HG02798 (cell line): ENCODE data around the gene ZNF184.
A peak's percentile ranks its signal among the peaks of the same experiment; 100 is the strongest.

Experiments used
- ATAC-seq: cut with Tn5 transposase; IDR thresholded peaks from one replicate; pipeline ENCODE4 v1.9.1; 2021; ENCODE audit warnings: mild to moderate bottlenecking; ENCODE audit not compliant: unreplicated experiment, poor library complexity

ZNF184 gene

GRCh38 chr6:27479319-27480182 is 6.6 kb upstream of the ZNF184 start:
- ATAC-seq, result peak; percentile 59

GRCh38 chr6:27478706-27479318 is 5.9 kb upstream of the ZNF184 start:
- peak; percentile 69 for ATAC-seq

- peak; percentile 23 for ATAC-seq
Observed at GRCh38 chr6:27478141-27478705, 5.3 kb upstream of the ZNF184 start.

GRCh38 chr6:27477318-27478013 is 4.6 kb upstream of the ZNF184 start:
- no peak for ATAC-seq

DNA sequence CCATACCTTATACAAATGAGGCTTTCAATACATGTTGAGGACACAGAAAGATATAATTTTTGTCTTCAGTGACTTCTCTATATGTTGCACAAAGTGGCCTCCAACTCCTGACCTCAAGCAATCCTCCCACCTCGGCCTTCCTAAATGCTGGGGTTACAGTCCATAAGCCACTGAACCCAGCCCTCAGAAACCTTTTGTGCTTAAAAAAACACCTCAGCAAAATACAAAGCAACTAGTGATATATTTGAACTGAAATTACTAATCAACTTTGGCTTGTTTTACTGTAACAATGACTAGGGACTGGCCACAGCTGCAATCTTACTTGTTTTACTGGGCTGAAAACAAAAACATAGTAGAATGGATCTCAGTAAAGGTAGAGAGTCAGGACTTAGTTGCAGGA is 3.2 kb upstream of the ZNF184 start:
- no peak for ATAC-seq

DNA sequence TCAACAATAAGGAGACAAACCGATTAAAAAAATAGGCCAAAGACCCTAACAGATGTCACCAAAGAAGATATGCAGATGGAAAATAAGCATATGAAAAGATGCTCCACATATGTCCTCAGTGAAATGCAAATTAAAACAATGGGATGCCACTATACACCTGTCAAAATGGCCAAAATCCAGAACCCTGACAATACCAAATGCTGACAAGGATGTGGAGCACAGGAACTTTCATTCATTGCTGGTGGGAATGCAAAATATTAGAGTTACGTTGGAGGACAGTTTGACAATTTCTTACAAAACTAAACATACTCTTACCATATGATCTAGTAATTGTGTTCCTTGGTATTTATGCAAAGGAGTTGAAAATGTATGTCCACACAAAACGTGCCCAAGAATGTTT is 1.8 kb upstream of the ZNF184 start:
- ATAC-seq, result no peak

- ATAC-seq, result no peak
Observed at GRCh38 chr6:27474172-27474465, 1.2 kb upstream of the ZNF184 start.

DNA sequence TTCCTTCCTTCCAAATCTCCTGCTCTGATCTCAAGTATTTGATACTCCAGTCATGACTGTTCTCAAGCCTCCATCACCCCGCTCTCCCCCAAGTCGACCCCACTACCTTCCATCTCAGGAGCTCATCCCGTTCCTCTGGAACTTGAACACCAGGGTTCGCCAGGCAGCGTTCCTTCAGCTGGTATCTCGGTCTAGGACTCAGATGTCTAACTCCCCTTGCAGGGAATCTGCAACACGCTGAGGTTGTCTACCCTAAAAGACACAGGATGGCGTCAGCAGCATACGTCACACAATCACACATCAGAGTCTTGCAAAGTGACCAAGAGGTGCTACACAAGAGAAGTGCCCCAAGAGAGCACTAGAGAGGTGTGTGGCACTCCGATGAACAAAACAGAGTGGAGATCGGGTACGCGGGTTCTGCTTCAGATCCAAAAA is 706 bp downstream of the ZNF184 start:
- ATAC-seq, result peak; percentile 37

GRCh38 chr6:27471365-27472115 is 1.4 kb downstream of the ZNF184 start:
- ATAC-seq, result no peak

DNA sequence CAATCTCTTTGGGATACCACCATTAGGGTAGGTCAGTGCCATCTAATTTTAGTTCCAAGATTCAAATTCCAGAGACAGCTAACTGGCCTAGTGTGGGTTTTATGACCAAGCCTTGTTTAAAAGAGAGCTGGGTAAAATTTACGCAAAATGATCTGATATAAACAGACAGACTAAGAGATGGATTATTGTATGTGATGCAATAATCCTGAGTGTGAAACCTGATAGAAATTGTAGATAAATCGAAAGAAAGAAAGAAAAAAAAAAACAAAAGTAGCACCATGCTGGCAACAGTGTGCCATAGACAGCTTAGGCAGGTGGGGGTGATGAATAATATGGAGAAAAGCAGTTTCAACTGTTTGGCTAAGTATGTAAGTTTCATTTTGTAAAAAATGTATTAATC is 2.9 kb downstream of the ZNF184 start:
- no peak for ATAC-seq

DNA sequence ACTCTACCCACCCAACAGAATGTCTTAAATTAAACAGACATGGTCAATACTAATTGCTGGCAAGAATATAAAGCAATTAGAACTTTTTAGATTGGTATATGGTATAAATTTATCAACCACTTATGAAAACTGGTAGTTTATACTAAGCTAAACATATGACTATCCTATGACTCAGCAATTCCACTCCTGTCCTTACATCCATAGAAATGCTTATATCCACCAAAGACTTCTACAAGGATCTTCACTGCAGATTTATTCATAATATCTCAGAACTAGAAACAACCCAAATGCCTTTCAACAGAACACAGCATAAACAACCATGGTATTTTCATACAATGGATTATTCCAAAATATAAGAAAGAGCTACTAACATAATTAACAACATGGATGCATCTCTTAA is 4.6 kb downstream of the ZNF184 start:
- no peak for ATAC-seq

DNA sequence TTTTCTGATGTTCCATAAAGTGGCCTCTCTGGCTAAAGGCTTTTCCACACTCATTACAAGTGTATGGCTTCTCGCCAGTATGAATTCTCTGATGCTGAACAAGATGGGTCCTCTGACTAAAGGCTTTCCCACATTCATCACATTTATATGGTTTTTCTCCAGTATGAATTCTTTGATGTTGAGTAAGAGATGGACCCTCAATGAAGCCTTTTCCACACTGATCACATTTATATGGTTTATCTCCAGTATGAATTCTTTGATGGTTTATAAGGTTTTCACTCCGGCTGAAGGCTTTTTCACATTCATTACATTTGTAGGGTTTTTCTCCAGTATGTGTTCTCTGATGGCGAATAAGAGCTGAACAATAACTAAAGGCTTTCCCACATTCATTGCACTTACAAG is 20.4 kb downstream of the ZNF184 start:
- no peak for ATAC-seq

DNA sequence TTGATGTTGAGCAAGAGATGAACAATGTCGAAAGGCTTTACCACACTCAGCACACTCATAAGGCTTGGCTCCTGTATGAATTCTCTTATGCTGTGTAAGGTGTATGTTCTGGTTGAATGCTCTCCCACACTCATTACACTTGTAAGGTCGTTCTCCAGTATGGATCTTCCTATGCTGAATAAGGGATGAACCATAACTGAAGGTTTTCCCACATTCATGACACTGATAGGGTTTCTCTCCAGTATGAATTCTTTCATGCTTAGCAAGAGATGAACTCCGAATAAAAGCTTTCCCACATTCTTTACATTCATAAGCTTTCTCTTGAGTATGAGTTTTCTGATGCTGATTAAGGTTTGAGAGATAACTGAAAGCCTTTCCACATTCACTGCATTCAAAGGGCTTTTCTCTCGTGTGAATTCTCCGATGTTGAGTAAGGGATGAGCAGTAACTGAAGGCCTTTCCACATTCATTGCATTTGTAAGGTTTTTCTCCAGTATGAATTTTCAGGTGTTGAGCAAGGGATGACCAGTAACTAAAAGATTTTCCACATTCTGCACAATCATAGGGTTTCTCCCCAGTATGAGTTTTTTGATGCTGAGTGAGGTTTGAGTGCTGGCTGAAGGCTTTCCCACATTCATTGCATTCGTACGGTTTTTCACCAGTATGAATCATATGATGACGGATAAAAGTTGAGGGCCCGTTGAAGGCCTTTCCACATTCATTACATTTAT is 21.1 kb downstream of the ZNF184 start:
- no peak for ATAC-seq

- no peak for ATAC-seq
Observed at GRCh38 chr6:27448456-27448855, 24.4 kb downstream of the ZNF184 start.

- no peak for ATAC-seq
Observed at GRCh38 chr6:27442932-27443331, 30.0 kb downstream of the ZNF184 start.

DNA sequence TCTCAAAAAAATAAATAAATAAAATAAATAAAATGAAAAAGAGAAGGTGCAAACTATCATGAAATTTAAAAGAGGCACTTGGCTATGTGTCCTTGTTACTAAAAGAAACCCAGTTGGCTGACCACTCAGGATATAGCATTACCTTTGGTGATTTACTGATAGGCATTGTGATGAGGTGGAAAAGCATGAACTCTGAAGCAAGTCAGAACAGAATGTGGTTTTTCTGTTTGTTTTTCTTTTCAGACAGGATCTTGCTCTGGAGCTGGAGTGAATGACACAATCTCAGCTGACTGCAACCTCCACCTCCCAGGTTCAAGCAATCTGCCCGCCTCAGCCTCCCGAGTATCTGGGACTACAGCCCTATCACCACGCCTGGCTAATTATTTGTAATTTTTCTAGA is 31.9 kb downstream of the ZNF184 start:
- ATAC-seq, result no peak

DNA sequence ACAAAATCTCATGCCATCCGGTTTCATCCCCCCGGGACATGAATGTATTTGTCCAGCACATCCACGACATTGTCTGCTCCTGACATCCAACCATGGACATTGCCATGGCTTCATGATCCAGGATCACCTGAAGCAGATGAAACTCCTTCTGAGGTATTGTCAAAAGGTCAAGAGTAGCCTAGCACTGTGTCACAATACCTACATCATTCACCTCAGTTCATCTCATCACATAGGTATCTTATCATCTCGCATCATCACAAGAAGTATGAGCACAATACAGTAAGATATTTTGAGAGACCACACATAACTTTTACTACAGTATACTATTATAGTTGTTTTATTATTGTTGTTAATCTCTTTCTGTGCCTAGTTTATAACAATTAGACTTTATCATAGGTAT is 33.5 kb downstream of the ZNF184 start:
- no peak for ATAC-seq

GRCh38 chr6:27433714-27434113 is 39.2 kb downstream of the ZNF184 start:
- no peak for ATAC-seq

GRCh38 chr6:27428966-27429365 is 43.9 kb downstream of the ZNF184 start:
- no peak for ATAC-seq

- no peak for ATAC-seq
Observed at GRCh38 chr6:27428502-27428901, 44.4 kb downstream of the ZNF184 start.
